CD4-positive, alpha-beta T cell treated with Interleukin-4 for 4 hours (primary cell): ENCODE measurements around the gene TP53TG3C.
"Not testable (repeated sequence)": the region's sequence is repeated elsewhere in the genome, so short reads cannot be mapped to it uniquely, and the experiment has no call there.

Experiments
- DNase-seq: peaks from one replicate; pipeline ENCODE4 v3.0.0-alpha.2; 2020

TP53TG3C gene

GRCh38 chr16:33193926-33194325 lies at the start of gene TP53TG3C:
Gene TP53TG3C, plus strand, starts transcription at chr16:33194226. Its CDS starts 68 bp downstream, at chr16:33194294.
- DNase-seq = not testable (repeated sequence)
